HFFc6 (cell line): ENCODE data around the gene HACD2. TPM values are rescaled to one million over a fixed set of nuclear protein-coding genes. Genes with fewer than 3 reads are reported as not detected.

Source experiments
- DNase-seq: peaks from one replicate; pipeline ENCODE4 v3.0.0-alpha.2; 2018
- H3K27ac Mint-ChIP-seq: 2 replicates; pipeline ENCODE4 v1.8.0; 2020; ENCODE audit warnings: mild to moderate bottlenecking, mixed read lengths
- H3K27me3 Mint-ChIP-seq: 2 replicates; pipeline ENCODE4 v1.8.0; 2021; ENCODE audit warnings: mild to moderate bottlenecking, moderate library complexity, mixed read lengths; ENCODE audit not compliant: insufficient read depth
- H3K36me3 Mint-ChIP-seq: 2 replicates; pipeline ENCODE4 v1.8.0; 2021; ENCODE audit warnings: low read depth, mixed read lengths
- H3K4me1 Mint-ChIP-seq: 2 replicates; pipeline ENCODE4 v1.8.0; 2020; ENCODE audit warnings: low read depth, mixed read lengths
- H3K4me3 Mint-ChIP-seq: 2 replicates; pipeline ENCODE4 v1.8.0; 2020; ENCODE audit warnings: mild to moderate bottlenecking, moderate library complexity, mixed read lengths
- H3K9me3 Mint-ChIP-seq: 2 replicates; pipeline ENCODE4 v1.8.0; 2020; ENCODE audit warnings: mild to moderate bottlenecking, mixed read lengths
- total RNA-seq, 6 experiments: library from RNA; stranded (reverse); fragmentation: NEBNext Ultra II Directional; extraction: Animal tissue kit (Norgen Biotek cat#: 25700); gene quantifications; 2 replicates in 1 of 6; 3 replicates in 5 of 6; pipeline ENCODE4 v1.2.3, GENCODE V29; 2021
- TF ChIP-seq, protein P1 (sequence below): fragments of 200-600 bp; sonication (generic); IDR thresholded peaks from 2 replicates; pipeline ENCODE4 v1.5.0; 2021; ENCODE audit warnings: antibody characterized with exemption, mild to moderate bottlenecking

Gene HACD2
- total RNA-seq, 6 experiments from 2014 or later = 56.6 to 85.7 (median 75.7) TPM

DNA sequence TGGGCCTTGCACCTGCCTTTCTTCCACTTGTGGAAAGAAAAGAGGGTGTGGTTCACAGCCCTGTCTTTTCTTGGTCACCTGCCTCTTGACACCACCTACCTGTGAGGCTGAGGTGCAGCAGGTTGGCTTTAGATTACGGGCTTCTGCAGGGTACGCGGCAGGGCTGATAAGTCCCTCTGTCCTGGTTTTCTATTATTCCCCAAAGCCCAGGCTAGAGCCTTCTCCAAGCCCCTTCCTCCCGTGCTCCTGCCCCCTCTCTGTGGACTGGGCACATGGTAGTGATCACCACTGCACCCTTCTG is 44.8 kb upstream of the HACD2 start:
- DNase-seq = no peak
- peaks cover 67% of the 10 kb centered on the region for H3K36me3 Mint-ChIP-seq
- H3K9me3 Mint-ChIP-seq = no peaks in the 10 kb centered on the region; the same call in 1 of the 2 replicates
- H3K4me1 Mint-ChIP-seq = peaks cover 31% of the 10 kb centered on the region
- TF ChIP-seq, protein P1, sequence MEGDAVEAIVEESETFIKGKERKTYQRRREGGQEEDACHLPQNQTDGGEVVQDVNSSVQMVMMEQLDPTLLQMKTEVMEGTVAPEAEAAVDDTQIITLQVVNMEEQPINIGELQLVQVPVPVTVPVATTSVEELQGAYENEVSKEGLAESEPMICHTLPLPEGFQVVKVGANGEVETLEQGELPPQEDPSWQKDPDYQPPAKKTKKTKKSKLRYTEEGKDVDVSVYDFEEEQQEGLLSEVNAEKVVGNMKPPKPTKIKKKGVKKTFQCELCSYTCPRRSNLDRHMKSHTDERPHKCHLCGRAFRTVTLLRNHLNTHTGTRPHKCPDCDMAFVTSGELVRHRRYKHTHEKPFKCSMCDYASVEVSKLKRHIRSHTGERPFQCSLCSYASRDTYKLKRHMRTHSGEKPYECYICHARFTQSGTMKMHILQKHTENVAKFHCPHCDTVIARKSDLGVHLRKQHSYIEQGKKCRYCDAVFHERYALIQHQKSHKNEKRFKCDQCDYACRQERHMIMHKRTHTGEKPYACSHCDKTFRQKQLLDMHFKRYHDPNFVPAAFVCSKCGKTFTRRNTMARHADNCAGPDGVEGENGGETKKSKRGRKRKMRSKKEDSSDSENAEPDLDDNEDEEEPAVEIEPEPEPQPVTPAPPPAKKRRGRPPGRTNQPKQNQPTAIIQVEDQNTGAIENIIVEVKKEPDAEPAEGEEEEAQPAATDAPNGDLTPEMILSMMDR = no peak
- H3K27me3 Mint-ChIP-seq = peaks cover 28% of the 10 kb centered on the region
- H3K4me3 Mint-ChIP-seq = no peak overlapping the region; the same call in 1 of the 2 replicates
- H3K27ac Mint-ChIP-seq = no peak overlapping the region

DNA sequence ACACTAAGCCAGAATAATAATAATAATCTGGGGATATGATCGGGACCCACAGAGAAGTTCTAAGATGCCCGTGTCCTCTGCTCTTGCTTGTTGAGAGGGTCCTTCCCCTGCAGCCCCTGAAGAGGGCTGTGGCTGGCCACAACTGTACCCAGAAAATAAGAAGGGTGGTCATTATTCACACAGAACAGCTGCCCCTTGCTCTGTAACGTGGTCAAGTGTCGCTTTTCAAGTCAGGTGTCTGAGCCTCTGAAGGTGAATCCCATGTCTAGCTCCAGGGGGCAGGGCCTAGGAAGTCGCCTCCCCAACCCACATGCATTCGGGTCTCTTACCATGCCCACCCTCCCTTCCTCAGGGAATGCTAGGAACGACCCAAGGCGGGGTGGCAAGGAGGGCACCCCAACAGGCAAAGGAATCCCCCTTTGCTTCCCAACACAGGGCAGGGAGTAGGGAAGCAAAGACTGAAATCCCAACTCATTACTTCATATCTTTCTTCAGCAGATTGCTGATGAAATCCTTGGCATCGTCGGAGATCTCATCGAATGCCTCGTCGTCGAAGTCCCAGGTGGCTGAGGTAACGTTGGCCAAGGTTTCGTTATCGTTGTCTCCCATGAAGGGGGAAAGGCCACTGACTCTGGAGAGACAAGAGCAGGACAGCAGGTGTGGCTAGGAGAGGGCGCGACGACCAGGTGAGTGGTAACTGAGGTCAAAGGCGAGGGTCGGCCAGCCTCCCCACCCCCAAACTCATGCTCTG is 44.3 kb upstream of the HACD2 start:
- H3K36me3 Mint-ChIP-seq = peaks cover 68% of the 10 kb centered on the region

DNA sequence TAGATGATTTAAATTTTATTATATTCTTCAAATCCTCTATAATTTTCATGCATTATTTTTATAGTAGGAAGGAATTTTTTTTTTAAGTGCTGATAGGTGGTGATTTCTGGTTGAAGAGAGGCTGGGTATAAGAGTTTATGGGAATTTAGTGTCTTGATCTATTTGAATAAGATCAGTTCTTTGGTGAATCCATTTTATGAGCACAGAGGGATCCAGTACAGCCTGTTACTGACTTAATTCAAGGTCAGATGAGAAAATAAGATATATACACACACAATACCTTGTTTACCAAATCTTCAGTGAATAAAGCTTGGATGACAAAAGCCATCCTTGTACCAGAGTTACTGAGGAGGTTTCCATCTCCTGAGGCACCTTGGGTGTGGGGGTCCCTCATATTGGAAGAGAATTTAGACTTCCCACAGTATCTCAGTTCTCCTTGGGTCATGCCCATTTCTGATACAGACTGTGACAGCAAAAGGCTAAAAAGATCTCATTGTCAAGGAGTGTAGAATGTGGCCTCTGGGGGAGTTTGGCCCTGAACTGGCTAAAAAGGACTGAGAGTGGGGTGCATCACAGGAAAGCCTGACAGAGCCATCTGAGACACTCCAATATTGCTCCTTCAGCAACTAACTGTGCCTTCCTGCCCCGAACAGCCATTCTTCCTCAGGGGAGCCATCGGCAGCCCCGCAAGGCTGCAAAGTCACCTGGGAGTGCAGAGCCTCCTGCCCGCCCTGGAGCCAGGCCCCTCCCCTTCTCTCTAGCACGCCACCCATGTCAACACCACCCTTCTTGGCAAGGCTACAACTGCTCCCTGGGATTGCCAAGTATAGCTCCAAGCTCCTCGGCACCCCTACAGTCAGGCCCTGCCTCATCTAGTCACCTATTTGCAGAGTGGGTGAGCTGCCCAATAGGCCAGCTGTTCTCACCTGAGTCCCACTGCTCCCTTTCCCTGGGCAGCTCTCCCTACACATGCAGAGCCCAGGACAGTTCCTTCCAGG is 43.1 kb upstream of the HACD2 start:
- Mint-ChIP-seq H3K4me3 (peak overlapping the region; percentile 7; the same call in 1 of the 2 replicates), H3K36me3 (peaks cover 66% of the 10 kb centered on the region)
- TF ChIP-seq, protein P1 = no peak

More for the DNA sequence above, 44.3 kb upstream of the HACD2 start:
- Mint-ChIP-seq H3K27ac (no peak overlapping the region), H3K4me1 (peaks cover 31% of the 10 kb centered on the region), H3K4me3 (no peak overlapping the region), H3K9me3 (no peaks in the 10 kb centered on the region; the same call in 1 of the 2 replicates), H3K27me3 (peaks cover 31% of the 10 kb centered on the region)
- TF ChIP-seq, protein P1 = no peak
- DNase-seq = no peak

DNA sequence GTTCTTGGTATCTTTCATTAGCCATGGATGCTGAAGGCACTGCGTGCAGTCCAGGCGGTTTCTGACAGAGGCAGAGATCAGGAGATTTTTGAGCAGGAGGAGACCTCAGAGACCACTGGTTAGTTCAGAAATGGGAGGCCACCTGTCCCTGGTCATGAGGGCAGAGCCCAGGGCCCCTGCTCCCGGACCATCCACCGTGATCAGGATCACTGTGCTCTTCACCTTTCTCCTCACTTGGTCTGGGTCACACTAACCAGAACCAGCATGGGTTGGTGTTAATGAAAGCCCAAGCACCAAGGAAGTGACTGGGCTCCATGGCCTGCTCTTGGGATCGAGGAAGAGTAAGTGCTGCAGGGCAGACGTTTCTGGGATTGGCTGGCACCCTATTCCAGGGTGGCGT is 42.0 kb upstream of the HACD2 start:
- Mint-ChIP-seq H3K36me3 (peaks cover 65% of the 10 kb centered on the region), H3K9me3 (no peaks in the 10 kb centered on the region; the same call in 1 of the 2 replicates), H3K27ac (0 out of 2 replicates have a peak overlapping the region, but pooled peaks have one; percentile 7), H3K4me1 (peaks cover 30% of the 10 kb centered on the region), H3K27me3 (peaks cover 31% of the 10 kb centered on the region), H3K4me3 (no peak overlapping the region)
- TF ChIP-seq, protein P1 = no peak
- no peak for DNase-seq

More for the DNA sequence above, 43.1 kb upstream of the HACD2 start:
- Mint-ChIP-seq H3K9me3 (no peaks in the 10 kb centered on the region; the same call in 1 of the 2 replicates), H3K4me1 (peaks cover 33% of the 10 kb centered on the region), H3K27me3 (peaks cover 33% of the 10 kb centered on the region), H3K27ac (peak overlapping the region; percentile 42)
- no peak for DNase-seq

DNA sequence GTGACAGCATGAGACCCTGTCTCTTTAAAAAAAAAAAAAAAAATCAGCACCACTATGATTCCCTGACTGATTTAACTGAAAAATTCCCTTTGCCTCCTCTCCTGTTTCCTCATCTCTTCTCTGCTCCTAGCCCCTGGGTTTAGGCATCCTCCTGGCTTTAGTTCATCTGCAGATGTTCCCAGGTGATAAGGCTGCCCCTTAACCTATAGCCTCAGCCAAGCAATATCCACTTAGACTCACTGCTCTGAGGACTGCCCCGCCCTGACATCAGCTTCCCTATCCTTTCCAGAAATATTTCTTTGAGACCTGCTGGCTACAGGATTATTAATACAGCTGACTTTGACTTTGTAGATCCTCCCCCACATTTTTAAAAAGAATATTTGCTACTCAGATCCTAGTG is 39.4 kb upstream of the HACD2 start:
- DNase-seq = no peak
- H3K27ac Mint-ChIP-seq = peak overlapping the region; percentile 28; the same call in 1 of the 2 replicates
- H3K4me1 Mint-ChIP-seq = peaks cover 53% of the 10 kb centered on the region
- H3K9me3 Mint-ChIP-seq = no peaks in the 10 kb centered on the region; the same call in 1 of the 2 replicates
- H3K4me3 Mint-ChIP-seq = peak overlapping the region; percentile 59; the same call in 1 of the 2 replicates
- peaks cover 33% of the 10 kb centered on the region for H3K27me3 Mint-ChIP-seq
- TF ChIP-seq, protein P1 = no peak
- peaks cover 72% of the 10 kb centered on the region for H3K36me3 Mint-ChIP-seq
